Liver (tissue), 3 donors: ENCODE measurements around the gene AADAC.

Experiments used
- EGR1 ChIP-seq, 2 donors: IDR thresholded peaks; 2 replicates each; pipeline ENCODE4 v1.6.1; 2016 to 2018; ENCODE audit warnings: antibody characterized with exemption in 2 of 2, low read depth in 2 of 2
- NR2F2 ChIP-seq: IDR thresholded peaks from 2 replicates; pipeline ENCODE4 v1.6.1; 2016; ENCODE audit warnings: antibody characterized with exemption
- RXRA ChIP-seq, 2 donors: IDR thresholded peaks; 2 replicates each; pipeline ENCODE4 v1.6.1; 2017 to 2018; ENCODE audit warnings: antibody characterized with exemption in 2 of 2, mild to moderate bottlenecking in 1 of 2
- SP1 ChIP-seq: IDR thresholded peaks from 2 replicates; pipeline ENCODE4 v1.6.1; 2018; ENCODE audit warnings: antibody characterized with exemption, mild to moderate bottlenecking
- TF ChIP-seq, protein P1 (sequence below): fragments of 150-350 bp; IDR thresholded peaks from 2 replicates; pipeline ENCODE4 v1.5.1; 2017; ENCODE audit warnings: improper control_type of control experiment, low read depth, low read length; ENCODE audit not compliant: missing input control
- TF ChIP-seq, protein P2 (sequence below): IDR thresholded peaks from 2 replicates; pipeline ENCODE4 v1.6.1; 2016; ENCODE audit warnings: antibody characterized with exemption, mild to moderate bottlenecking
- TF ChIP-seq, protein P3 (sequence below): IDR thresholded peaks from 2 replicates; pipeline ENCODE4 v1.6.1; 2016; ENCODE audit warnings: antibody characterized with exemption
- TF ChIP-seq, protein P4 (sequence below): IDR thresholded peaks from 2 replicates; pipeline ENCODE4 v1.6.1; 2016; ENCODE audit warnings: antibody characterized with exemption
- donor health status: healthy.
- donor health status: healthy.

DNA sequence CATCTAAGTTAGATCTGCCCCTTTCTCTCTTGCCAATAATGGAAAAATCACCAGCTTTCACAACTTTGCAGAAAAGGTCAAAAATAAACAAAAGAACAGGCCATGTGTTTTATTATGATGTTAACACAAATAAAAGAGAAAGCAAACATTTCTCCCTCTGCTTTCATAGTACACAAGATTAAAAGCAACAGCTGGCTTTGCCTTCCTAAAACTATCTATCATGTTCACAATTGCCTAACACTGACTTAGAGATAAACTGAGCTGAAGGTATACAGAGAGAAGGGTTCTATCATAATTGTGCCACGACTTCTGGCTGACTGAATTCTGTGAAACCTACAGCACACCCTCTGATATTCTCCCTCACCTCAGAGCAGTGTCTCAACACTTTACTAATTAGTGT, 29.4 kb downstream of the AADAC start:
- TF ChIP-seq RXRA (IDR thresholded peaks at IDR 0.05): peak; percentile 41 to 82
- TF ChIP-seq EGR1 (IDR thresholded peaks at IDR 0.05; ENCODE audit: low read depth in 2 of 2): peak in 1 of 2 donors; percentile 71
- TF ChIP-seq, protein P1, sequence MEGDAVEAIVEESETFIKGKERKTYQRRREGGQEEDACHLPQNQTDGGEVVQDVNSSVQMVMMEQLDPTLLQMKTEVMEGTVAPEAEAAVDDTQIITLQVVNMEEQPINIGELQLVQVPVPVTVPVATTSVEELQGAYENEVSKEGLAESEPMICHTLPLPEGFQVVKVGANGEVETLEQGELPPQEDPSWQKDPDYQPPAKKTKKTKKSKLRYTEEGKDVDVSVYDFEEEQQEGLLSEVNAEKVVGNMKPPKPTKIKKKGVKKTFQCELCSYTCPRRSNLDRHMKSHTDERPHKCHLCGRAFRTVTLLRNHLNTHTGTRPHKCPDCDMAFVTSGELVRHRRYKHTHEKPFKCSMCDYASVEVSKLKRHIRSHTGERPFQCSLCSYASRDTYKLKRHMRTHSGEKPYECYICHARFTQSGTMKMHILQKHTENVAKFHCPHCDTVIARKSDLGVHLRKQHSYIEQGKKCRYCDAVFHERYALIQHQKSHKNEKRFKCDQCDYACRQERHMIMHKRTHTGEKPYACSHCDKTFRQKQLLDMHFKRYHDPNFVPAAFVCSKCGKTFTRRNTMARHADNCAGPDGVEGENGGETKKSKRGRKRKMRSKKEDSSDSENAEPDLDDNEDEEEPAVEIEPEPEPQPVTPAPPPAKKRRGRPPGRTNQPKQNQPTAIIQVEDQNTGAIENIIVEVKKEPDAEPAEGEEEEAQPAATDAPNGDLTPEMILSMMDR: no peak
- TF ChIP-seq SP1: peak; percentile 72
- TF ChIP-seq, protein P2, sequence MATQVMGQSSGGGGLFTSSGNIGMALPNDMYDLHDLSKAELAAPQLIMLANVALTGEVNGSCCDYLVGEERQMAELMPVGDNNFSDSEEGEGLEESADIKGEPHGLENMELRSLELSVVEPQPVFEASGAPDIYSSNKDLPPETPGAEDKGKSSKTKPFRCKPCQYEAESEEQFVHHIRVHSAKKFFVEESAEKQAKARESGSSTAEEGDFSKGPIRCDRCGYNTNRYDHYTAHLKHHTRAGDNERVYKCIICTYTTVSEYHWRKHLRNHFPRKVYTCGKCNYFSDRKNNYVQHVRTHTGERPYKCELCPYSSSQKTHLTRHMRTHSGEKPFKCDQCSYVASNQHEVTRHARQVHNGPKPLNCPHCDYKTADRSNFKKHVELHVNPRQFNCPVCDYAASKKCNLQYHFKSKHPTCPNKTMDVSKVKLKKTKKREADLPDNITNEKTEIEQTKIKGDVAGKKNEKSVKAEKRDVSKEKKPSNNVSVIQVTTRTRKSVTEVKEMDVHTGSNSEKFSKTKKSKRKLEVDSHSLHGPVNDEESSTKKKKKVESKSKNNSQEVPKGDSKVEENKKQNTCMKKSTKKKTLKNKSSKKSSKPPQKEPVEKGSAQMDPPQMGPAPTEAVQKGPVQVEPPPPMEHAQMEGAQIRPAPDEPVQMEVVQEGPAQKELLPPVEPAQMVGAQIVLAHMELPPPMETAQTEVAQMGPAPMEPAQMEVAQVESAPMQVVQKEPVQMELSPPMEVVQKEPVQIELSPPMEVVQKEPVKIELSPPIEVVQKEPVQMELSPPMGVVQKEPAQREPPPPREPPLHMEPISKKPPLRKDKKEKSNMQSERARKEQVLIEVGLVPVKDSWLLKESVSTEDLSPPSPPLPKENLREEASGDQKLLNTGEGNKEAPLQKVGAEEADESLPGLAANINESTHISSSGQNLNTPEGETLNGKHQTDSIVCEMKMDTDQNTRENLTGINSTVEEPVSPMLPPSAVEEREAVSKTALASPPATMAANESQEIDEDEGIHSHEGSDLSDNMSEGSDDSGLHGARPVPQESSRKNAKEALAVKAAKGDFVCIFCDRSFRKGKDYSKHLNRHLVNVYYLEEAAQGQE: peak; percentile 39
- TF ChIP-seq, protein P3, sequence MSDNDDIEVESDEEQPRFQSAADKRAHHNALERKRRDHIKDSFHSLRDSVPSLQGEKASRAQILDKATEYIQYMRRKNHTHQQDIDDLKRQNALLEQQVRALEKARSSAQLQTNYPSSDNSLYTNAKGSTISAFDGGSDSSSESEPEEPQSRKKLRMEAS: peak; percentile 81
- TF ChIP-seq, protein P4, sequence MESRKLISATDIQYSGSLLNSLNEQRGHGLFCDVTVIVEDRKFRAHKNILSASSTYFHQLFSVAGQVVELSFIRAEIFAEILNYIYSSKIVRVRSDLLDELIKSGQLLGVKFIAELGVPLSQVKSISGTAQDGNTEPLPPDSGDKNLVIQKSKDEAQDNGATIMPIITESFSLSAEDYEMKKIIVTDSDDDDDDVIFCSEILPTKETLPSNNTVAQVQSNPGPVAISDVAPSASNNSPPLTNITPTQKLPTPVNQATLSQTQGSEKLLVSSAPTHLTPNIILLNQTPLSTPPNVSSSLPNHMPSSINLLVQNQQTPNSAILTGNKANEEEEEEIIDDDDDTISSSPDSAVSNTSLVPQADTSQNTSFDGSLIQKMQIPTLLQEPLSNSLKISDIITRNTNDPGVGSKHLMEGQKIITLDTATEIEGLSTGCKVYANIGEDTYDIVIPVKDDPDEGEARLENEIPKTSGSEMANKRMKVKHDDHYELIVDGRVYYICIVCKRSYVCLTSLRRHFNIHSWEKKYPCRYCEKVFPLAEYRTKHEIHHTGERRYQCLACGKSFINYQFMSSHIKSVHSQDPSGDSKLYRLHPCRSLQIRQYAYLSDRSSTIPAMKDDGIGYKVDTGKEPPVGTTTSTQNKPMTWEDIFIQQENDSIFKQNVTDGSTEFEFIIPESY: peak; percentile 71
- no peak for TF ChIP-seq NR2F2
